ENCODE data around the gene TRPM3.
A peak's percentile ranks its signal among the peaks of the same experiment; 100 is the strongest.

The TRPM3 gene

GRCh38 chr9:70615464-70616138 is 505.8 kb downstream of the TRPM3 start:
- no peak overlapping the region for H3K4me3 ChIP-seq
- TF ChIP-seq Cebpa-rat (IDR thresholded peaks at IDR 0.05): no peak
- H4K20me1 ChIP-seq: no peaks in the 10 kb centered on the region
- H3K27ac ChIP-seq: no peak overlapping the region
- no peaks in the 10 kb centered on the region for H3K27me3 ChIP-seq
- no peaks in the 10 kb centered on the region for H3K36me3 ChIP-seq
- peaks cover 10% of the 10 kb centered on the region for H3K4me1 ChIP-seq
- no peak overlapping the region for H3K9ac ChIP-seq
- H3K9me3 ChIP-seq: no peaks in the 10 kb centered on the region
- H3K4me2 ChIP-seq: peak overlapping the region; percentile 50

- TF ChIP-seq Cebpa-rat (IDR thresholded peaks at IDR 0.05): no peak
- Histone ChIP-seq H3K9ac (no peak overlapping the region), H3K4me2 (peak overlapping the region; percentile 50), H3K4me3 (no peak overlapping the region), H3K4me1 (peaks cover 10% of the 10 kb centered on the region), H3K9me3 (no peaks in the 10 kb centered on the region), H3K27ac (no peak overlapping the region), H3K27me3 (no peaks in the 10 kb centered on the region), H4K20me1 (no peaks in the 10 kb centered on the region), H3K36me3 (no peaks in the 10 kb centered on the region)
These were observed 506.5 kb downstream of the TRPM3 start for GRCh38 chr9:70614786-70615463.

- H3K27me3 ChIP-seq: no peaks in the 10 kb centered on the region
- H3K4me1 ChIP-seq: peaks cover 12% of the 10 kb centered on the region
- TF ChIP-seq Cebpa-rat (IDR thresholded peaks at IDR 0.05): no peak
- H3K27ac ChIP-seq: no peak overlapping the region
- H3K36me3 ChIP-seq: no peaks in the 10 kb centered on the region
- H4K20me1 ChIP-seq: no peaks in the 10 kb centered on the region
- no peak overlapping the region for H3K4me2 ChIP-seq
- no peak overlapping the region for H3K9ac ChIP-seq
- no peak overlapping the region for H3K4me3 ChIP-seq
- H3K9me3 ChIP-seq: peaks cover 5% of the 10 kb centered on the region; the same call in 1 of the 2 replicates
These were observed 508.2 kb downstream of the TRPM3 start for GRCh38 chr9:70613024-70613768.

- Histone ChIP-seq H3K27me3 (no peaks in the 10 kb centered on the region), H3K4me2 (no peak overlapping the region), H3K4me3 (no peak overlapping the region), H3K9ac (no peak overlapping the region), H4K20me1 (no peaks in the 10 kb centered on the region), H3K27ac (no peak overlapping the region), H3K9me3 (peaks cover 19% of the 10 kb centered on the region), H3K4me1 (peaks cover 16% of the 10 kb centered on the region), H3K36me3 (no peaks in the 10 kb centered on the region)
- no peak for TF ChIP-seq Cebpa-rat (IDR thresholded peaks at IDR 0.05)
These were observed 511.2 kb downstream of the TRPM3 start for GRCh38 chr9:70610287-70610644.

GRCh38 chr9:70609542-70610286 is 511.7 kb downstream of the TRPM3 start:
- Histone ChIP-seq H3K27ac (no peak overlapping the region), H3K9me3 (peaks cover 19% of the 10 kb centered on the region), H3K4me1 (peaks cover 10% of the 10 kb centered on the region), H4K20me1 (no peaks in the 10 kb centered on the region), H3K27me3 (no peaks in the 10 kb centered on the region), H3K36me3 (no peaks in the 10 kb centered on the region), H3K9ac (no peak overlapping the region), H3K4me3 (no peak overlapping the region), H3K4me2 (no peak overlapping the region)
- no peak for TF ChIP-seq Cebpa-rat (IDR thresholded peaks at IDR 0.05)

GRCh38 chr9:70609011-70609410 is 512.4 kb downstream of the TRPM3 start:
- H3K4me3 ChIP-seq: no peak overlapping the region
- no peaks in the 10 kb centered on the region for H3K27me3 ChIP-seq
- no peaks in the 10 kb centered on the region for H4K20me1 ChIP-seq

GRCh38 chr9:70607926-70608325 is 513.5 kb downstream of the TRPM3 start:
- peaks cover 19% of the 10 kb centered on the region for H3K9me3 ChIP-seq
- H3K27ac ChIP-seq: no peak overlapping the region
- H3K4me3 ChIP-seq: no peak overlapping the region
- H3K4me2 ChIP-seq: peak overlapping the region; percentile 27; the same call in 1 of the 2 replicates
- H3K36me3 ChIP-seq: no peaks in the 10 kb centered on the region
- TF ChIP-seq Cebpa-rat (IDR thresholded peaks at IDR 0.05): no peak
- H3K27me3 ChIP-seq: no peaks in the 10 kb centered on the region
- no peaks in the 10 kb centered on the region for H4K20me1 ChIP-seq
- H3K4me1 ChIP-seq: peaks cover 10% of the 10 kb centered on the region
- no peak overlapping the region for H3K9ac ChIP-seq

More at GRCh38 chr9:70609011-70609410, 512.4 kb downstream of the TRPM3 start:
- H3K9ac ChIP-seq: no peak overlapping the region
- H3K36me3 ChIP-seq: no peaks in the 10 kb centered on the region
- no peak overlapping the region for H3K4me2 ChIP-seq
- H3K4me1 ChIP-seq: peaks cover 10% of the 10 kb centered on the region
- TF ChIP-seq Cebpa-rat (IDR thresholded peaks at IDR 0.05): no peak
- H3K27ac ChIP-seq: no peak overlapping the region
- H3K9me3 ChIP-seq: peaks cover 19% of the 10 kb centered on the region

GRCh38 chr9:70607329-70607728 is 514.1 kb downstream of the TRPM3 start:
- Histone ChIP-seq H3K9ac (no peak overlapping the region), H3K36me3 (no peaks in the 10 kb centered on the region), H3K27me3 (no peaks in the 10 kb centered on the region), H4K20me1 (no peaks in the 10 kb centered on the region), H3K9me3 (peaks cover 19% of the 10 kb centered on the region), H3K4me2 (peak overlapping the region; percentile 27; the same call in 1 of the 2 replicates), H3K4me3 (no peak overlapping the region), H3K4me1 (peaks cover 10% of the 10 kb centered on the region), H3K27ac (no peak overlapping the region)
- no peak for TF ChIP-seq Cebpa-rat (IDR thresholded peaks at IDR 0.05)

GRCh38 chr9:70603020-70603411 is 518.4 kb downstream of the TRPM3 start:
- no peaks in the 10 kb centered on the region for H3K36me3 ChIP-seq
- no peak overlapping the region for H3K4me3 ChIP-seq
- H3K27me3 ChIP-seq: no peaks in the 10 kb centered on the region
- no peak overlapping the region for H3K4me2 ChIP-seq
- H4K20me1 ChIP-seq: no peaks in the 10 kb centered on the region
- H3K4me1 ChIP-seq: peaks cover 13% of the 10 kb centered on the region
- H3K9ac ChIP-seq: no peak overlapping the region
- no peak for TF ChIP-seq Cebpa-rat (IDR thresholded peaks at IDR 0.05)
- peaks cover 12% of the 10 kb centered on the region for H3K9me3 ChIP-seq
- no peak overlapping the region for H3K27ac ChIP-seq
